NT2/D1 (cell line): ENCODE measurements around the gene LYPLA2.
"Not testable (repeated sequence)": the region's sequence is repeated elsewhere in the genome, so short reads cannot be mapped to it uniquely, and the experiment has no call there.

Source experiments
- YY1 ChIP-seq: IDR thresholded peaks from 2 replicates; pipeline ENCODE4 v1.6.1; 2011; ENCODE audit not compliant: insufficient read length, insufficient read depth
- ZNF274 ChIP-seq: IDR thresholded peaks from 2 replicates; pipeline ENCODE4 v1.6.1; 2011; ENCODE audit warnings: mild to moderate bottlenecking, low read depth, low read length

DNA sequence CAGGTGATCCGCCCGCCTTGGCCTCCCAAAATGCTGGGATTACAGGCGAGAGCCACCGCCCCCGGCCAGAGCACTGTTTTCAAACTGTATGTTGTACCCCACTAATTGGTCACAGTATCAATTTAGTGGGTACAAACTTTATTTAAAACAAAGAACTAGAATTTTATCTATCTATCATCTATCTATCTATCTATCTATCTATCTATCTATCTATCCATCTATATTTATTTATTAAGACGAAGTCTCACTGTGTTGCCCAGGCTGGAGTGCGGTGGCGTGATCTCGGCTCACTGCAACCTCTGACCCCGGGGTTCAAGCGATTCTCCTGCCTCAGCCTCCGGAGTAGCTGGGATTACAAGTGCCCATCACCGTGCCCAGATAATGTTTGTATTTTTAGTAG, 35.6 kb downstream of the LYPLA2 start:
- not testable (repeated sequence) for TF ChIP-seq ZNF274, YY1
